ENCODE data around the gene TSPAN18. TPM values are rescaled to one million over a fixed set of nuclear protein-coding genes. Genes with fewer than 3 reads are reported as not detected.

Gene TSPAN18
- total RNA-seq, 1 experiment from 2014 or later, result not detected

- no peak for DNase-seq (ENCODE audit: low read depth, low spot score)
- in situ Hi-C loops (cut with HindIII; ENCODE audit: low pct_unique_long_range_greater_than_20kb, low sequenced_read_pairs), result no loop called here
These were observed 39.6 kb downstream of the TSPAN18 start for GRCh38 chr11:44766112-44766971.

- in situ Hi-C loops (cut with HindIII; ENCODE audit: low pct_unique_long_range_greater_than_20kb, low sequenced_read_pairs), result no loop called here
- DNase-seq (ENCODE audit: low read depth, low spot score), result no peak
These were observed 40.2 kb downstream of the TSPAN18 start for GRCh38 chr11:44766972-44767278.

- no peak for DNase-seq (ENCODE audit: low read depth, low spot score)
- in situ Hi-C loops (cut with HindIII; ENCODE audit: low pct_unique_long_range_greater_than_20kb, low sequenced_read_pairs), result no loop called here
These were observed 40.7 kb downstream of the TSPAN18 start for GRCh38 chr11:44767421-44767820.

GRCh38 chr11:44770401-44770800 is 43.6 kb downstream of the TSPAN18 start:
- in situ Hi-C loops (cut with HindIII; ENCODE audit: low pct_unique_long_range_greater_than_20kb, low sequenced_read_pairs), result no loop called here
- no peak for DNase-seq (ENCODE audit: low read depth, low spot score)

GRCh38 chr11:44771252-44771734 is 44.5 kb downstream of the TSPAN18 start:
- DNase-seq (ENCODE audit: low read depth, low spot score), result no peak
- in situ Hi-C loops (cut with HindIII; ENCODE audit: low pct_unique_long_range_greater_than_20kb, low sequenced_read_pairs), result no loop called here

GRCh38 chr11:44771841-44772240 is 45.1 kb downstream of the TSPAN18 start:
- in situ Hi-C loops (cut with HindIII; ENCODE audit: low pct_unique_long_range_greater_than_20kb, low sequenced_read_pairs), result no loop called here
- DNase-seq (ENCODE audit: low read depth, low spot score), result no peak

GRCh38 chr11:44773351-44773965 is 46.7 kb downstream of the TSPAN18 start:
- in situ Hi-C loops (cut with HindIII; ENCODE audit: low pct_unique_long_range_greater_than_20kb, low sequenced_read_pairs), result no loop called here
- DNase-seq (ENCODE audit: low read depth, low spot score), result no peak

- DNase-seq (ENCODE audit: low read depth, low spot score), result no peak
- in situ Hi-C loops (cut with HindIII; ENCODE audit: low pct_unique_long_range_greater_than_20kb, low sequenced_read_pairs), result no loop called here
These were observed 47.3 kb downstream of the TSPAN18 start for GRCh38 chr11:44774108-44774507.

GRCh38 chr11:44774731-44775130 is 48.0 kb downstream of the TSPAN18 start:
- DNase-seq (ENCODE audit: low read depth, low spot score), result no peak
- in situ Hi-C loops (cut with HindIII; ENCODE audit: low pct_unique_long_range_greater_than_20kb, low sequenced_read_pairs), result no loop called here

GRCh38 chr11:44775366-44775984 is 48.7 kb downstream of the TSPAN18 start:
- peak; percentile 85 for DNase-seq (ENCODE audit: low read depth, low spot score)
- in situ Hi-C loops (cut with HindIII; ENCODE audit: low pct_unique_long_range_greater_than_20kb, low sequenced_read_pairs), result no loop called here

- no peak for DNase-seq (ENCODE audit: low read depth, low spot score)
- in situ Hi-C loops (cut with HindIII; ENCODE audit: low pct_unique_long_range_greater_than_20kb, low sequenced_read_pairs), result no loop called here
These were observed 49.3 kb downstream of the TSPAN18 start for GRCh38 chr11:44775985-44776446.

- in situ Hi-C loops (cut with HindIII; ENCODE audit: low pct_unique_long_range_greater_than_20kb, low sequenced_read_pairs), result no loop called here
These were observed 49.9 kb downstream of the TSPAN18 start for GRCh38 chr11:44776551-44777208.

GRCh38 chr11:44777209-44778194 is 50.7 kb downstream of the TSPAN18 start:
- in situ Hi-C loops (cut with HindIII; ENCODE audit: low pct_unique_long_range_greater_than_20kb, low sequenced_read_pairs), result no loop called here

More at GRCh38 chr11:44776551-44777208, 49.9 kb downstream of the TSPAN18 start:
- no peak for DNase-seq (ENCODE audit: low read depth, low spot score)

GRCh38 chr11:44778195-44779100 is 51.7 kb downstream of the TSPAN18 start:
- in situ Hi-C loops (cut with HindIII; ENCODE audit: low pct_unique_long_range_greater_than_20kb, low sequenced_read_pairs), result no loop called here
- DNase-seq (ENCODE audit: low read depth, low spot score), result no peak

More at GRCh38 chr11:44777209-44778194, 50.7 kb downstream of the TSPAN18 start:
- DNase-seq (ENCODE audit: low read depth, low spot score), result no peak

GRCh38 chr11:44779736-44780520 is 53.2 kb downstream of the TSPAN18 start:
- no peak for DNase-seq (ENCODE audit: low read depth, low spot score)
- in situ Hi-C loops (cut with HindIII; ENCODE audit: low pct_unique_long_range_greater_than_20kb, low sequenced_read_pairs), result no loop called here

Data from SK-MEL-5 (cell line).